ENCODE measurements around the gene ADNP. TPM values are rescaled to one million over a fixed set of nuclear protein-coding genes. Genes with fewer than 3 reads are reported as not detected.

Gene ADNP
- polyA plus RNA-seq, 1 donor from 2014 or later: 78.5 TPM

GRCh38 chr20:50930139-50930975 is 880 bp downstream of the ADNP start:
- H3K36me3 ChIP-seq (ENCODE audit: insufficient read depth, low read length): peaks cover 6% of the 10 kb centered on the region

More at GRCh38 chr20:50930139-50930975, 880 bp downstream of the ADNP start:
- Histone ChIP-seq H3K9ac (ENCODE audit: low read length) (peak overlapping the region; percentile 96), H4K20me1 (ENCODE audit: insufficient read depth) (peaks cover 39% of the 10 kb centered on the region), H3K27ac (ENCODE audit: low read length) (peak overlapping the region; percentile 84), H3K4me3 (ENCODE audit: low read length) (peak overlapping the region; percentile 67), H3K79me2 (replicated peaks; ENCODE audit: insufficient read depth, low read length) (peaks cover 48% of the 10 kb centered on the region), H3F3A (ENCODE audit: insufficient read depth, low read length, poor library complexity, severe bottlenecking) (no peaks in the 10 kb centered on the region), H3K27me3 (ENCODE audit: insufficient read depth, low read depth, low read length) (no peaks in the 10 kb centered on the region), H3K9me2 (ENCODE audit: insufficient read depth, low read length) (no peaks in the 10 kb centered on the region), H3K4me2 (ENCODE audit: low read length) (peak overlapping the region; percentile 66), H2AFZ (ENCODE audit: low read depth, low read length) (no peak overlapping the region), H3K9me3 (ENCODE audit: low read length) (no peaks in the 10 kb centered on the region)
- peak; percentile 32 for TF ChIP-seq REST (IDR thresholded peaks at IDR 0.05; ENCODE audit: borderline replicate concordance)
- TF ChIP-seq RAD21 (conservative IDR thresholded peaks at IDR 0.05): no peak
- no peak for TF ChIP-seq CTCF (IDR thresholded peaks at IDR 0.05; ENCODE audit: poor library complexity, severe bottlenecking)

Measured in neural cell (in vitro differentiated cells).